RWPE1 (cell line): ENCODE results near the gene FAM110A.
A peak's percentile ranks its signal among the peaks of the same experiment; 100 is the strongest.
"Not testable (repeated sequence)": the region's sequence is repeated elsewhere in the genome, so short reads cannot be mapped to it uniquely, and the experiment has no call there.

Experiments used
- CTCF ChIA-PET: fragments of 350-600 bp; sonication (Branson Sonifier 250); formaldehyde crosslinking; extraction: SDS; loops from one replicate; lab custom pipeline; 2021; lab: Yijun Ruan, JAX
- POLR2A ChIA-PET: fragments of 400-600 bp; formaldehyde crosslinking; extraction: SDS; loops from one replicate; lab custom pipeline; 2020; ENCODE audit warnings: antibody characterized with exemption; ENCODE audit not compliant: low non-redundant PET; lab: Yijun Ruan, JAX
- DNase-seq: peaks from one replicate; pipeline ENCODE4 v3.0.0; 2012; ENCODE audit warnings: low spot score
- H3K27ac ChIP-seq: fragments of 450-650 bp; 2 replicates; pipeline ENCODE4 v1.5.1; 2017
- CTCF ChIP-seq: fragments of 450-650 bp; conservative IDR thresholded peaks from 2 replicates; pipeline ENCODE4 v1.5.1; 2017; ENCODE audit warnings: low read depth, mild to moderate bottlenecking

The FAM110A gene

GRCh38 chr20:826695-827323 is 6.7 kb upstream of the FAM110A start:
- ChIA-PET POLR2A (no interaction called here), CTCF (interaction anchor here (1.1 to 1.2 kb wide), 2 partner anchors 8 to 146 kb away, joined by 4 to 5 read pairs; no protein-coding TSS in a partner anchor)
- no peak for DNase-seq
- H3K27ac ChIP-seq: no peak overlapping the region
- no peak for TF ChIP-seq CTCF

GRCh38 chr20:827981-828380 is 5.5 kb upstream of the FAM110A start:
- CTCF ChIA-PET: interaction anchor here (0.7 kb wide), 1 partner anchor 46 kb away, joined by 4 read pairs; no protein-coding TSS in a partner anchor
- not testable (repeated sequence) for H3K27ac ChIP-seq

GRCh38 chr20:828987-829386 is 4.5 kb upstream of the FAM110A start:
- POLR2A ChIA-PET: no interaction called here
- no peak for TF ChIP-seq CTCF
- H3K27ac ChIP-seq: no peak overlapping the region
- DNase-seq: no peak
- CTCF ChIA-PET: no interaction called here

More at GRCh38 chr20:827981-828380, 5.5 kb upstream of the FAM110A start:
- POLR2A ChIA-PET, DNase-seq: not testable (repeated sequence)

GRCh38 chr20:829551-829950 is 4.0 kb upstream of the FAM110A start:
- H3K27ac ChIP-seq: no peak overlapping the region
- ChIA-PET POLR2A (no interaction called here), CTCF (no interaction called here)
- TF ChIP-seq CTCF: no peak
- no peak for DNase-seq

- ChIA-PET POLR2A (no interaction called here), CTCF (no interaction called here)
- no peak overlapping the region for H3K27ac ChIP-seq
- no peak for DNase-seq
- no peak for TF ChIP-seq CTCF
Observed at GRCh38 chr20:830011-830521, 3.4 kb upstream of the FAM110A start.

GRCh38 chr20:831251-831650 is 2.3 kb upstream of the FAM110A start:
- no peak for TF ChIP-seq CTCF
- ChIA-PET POLR2A (no interaction called here), CTCF (no interaction called here)

GRCh38 chr20:831956-832355 is 1.6 kb upstream of the FAM110A start:
- ChIA-PET CTCF (interaction anchor here (1.2 kb wide), 1 partner anchor 124 kb away, joined by 5 read pairs; no protein-coding TSS in a partner anchor), POLR2A (no interaction called here)

More at GRCh38 chr20:831251-831650, 2.3 kb upstream of the FAM110A start:
- no peak for DNase-seq
- H3K27ac ChIP-seq: no peak overlapping the region

More at GRCh38 chr20:831956-832355, 1.6 kb upstream of the FAM110A start:
- DNase-seq: no peak
- H3K27ac ChIP-seq: peak overlapping the region; percentile 85; the same call in 1 of the 2 replicates
- TF ChIP-seq CTCF: no peak
